ENCODE data around the gene PRF1. TPM values are rescaled to one million over a fixed set of nuclear protein-coding genes. Genes with fewer than 3 reads are reported as not detected.

The PRF1 gene
- total and polyA plus RNA-seq, 2 of the 13 experiments (the other 11 are each of a cell fraction or from before 2014, with no cell fraction given) = 1.00 to 1.4 TPM

DNA sequence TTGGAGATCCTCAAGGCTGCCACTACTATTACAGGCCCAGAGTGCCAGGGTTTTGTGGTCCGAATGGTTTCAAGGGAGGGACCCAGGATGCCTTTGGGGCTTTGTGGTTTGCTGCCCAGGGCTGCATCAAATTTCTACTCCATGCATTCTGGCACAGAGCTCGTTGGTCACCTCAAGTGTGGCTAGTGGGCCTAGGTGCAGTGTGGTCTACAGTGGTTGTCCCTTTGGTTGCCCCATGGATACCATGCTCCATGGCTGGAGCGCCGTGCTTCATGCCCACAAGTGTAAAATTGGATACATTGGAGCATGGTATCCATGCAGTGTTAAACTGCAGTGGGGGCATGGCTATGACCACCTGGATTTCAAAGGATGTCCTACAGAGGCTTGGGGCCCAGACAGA lies 5.4 kb upstream of the PRF1 start (continued):
- TF ChIP-seq, protein P1, sequence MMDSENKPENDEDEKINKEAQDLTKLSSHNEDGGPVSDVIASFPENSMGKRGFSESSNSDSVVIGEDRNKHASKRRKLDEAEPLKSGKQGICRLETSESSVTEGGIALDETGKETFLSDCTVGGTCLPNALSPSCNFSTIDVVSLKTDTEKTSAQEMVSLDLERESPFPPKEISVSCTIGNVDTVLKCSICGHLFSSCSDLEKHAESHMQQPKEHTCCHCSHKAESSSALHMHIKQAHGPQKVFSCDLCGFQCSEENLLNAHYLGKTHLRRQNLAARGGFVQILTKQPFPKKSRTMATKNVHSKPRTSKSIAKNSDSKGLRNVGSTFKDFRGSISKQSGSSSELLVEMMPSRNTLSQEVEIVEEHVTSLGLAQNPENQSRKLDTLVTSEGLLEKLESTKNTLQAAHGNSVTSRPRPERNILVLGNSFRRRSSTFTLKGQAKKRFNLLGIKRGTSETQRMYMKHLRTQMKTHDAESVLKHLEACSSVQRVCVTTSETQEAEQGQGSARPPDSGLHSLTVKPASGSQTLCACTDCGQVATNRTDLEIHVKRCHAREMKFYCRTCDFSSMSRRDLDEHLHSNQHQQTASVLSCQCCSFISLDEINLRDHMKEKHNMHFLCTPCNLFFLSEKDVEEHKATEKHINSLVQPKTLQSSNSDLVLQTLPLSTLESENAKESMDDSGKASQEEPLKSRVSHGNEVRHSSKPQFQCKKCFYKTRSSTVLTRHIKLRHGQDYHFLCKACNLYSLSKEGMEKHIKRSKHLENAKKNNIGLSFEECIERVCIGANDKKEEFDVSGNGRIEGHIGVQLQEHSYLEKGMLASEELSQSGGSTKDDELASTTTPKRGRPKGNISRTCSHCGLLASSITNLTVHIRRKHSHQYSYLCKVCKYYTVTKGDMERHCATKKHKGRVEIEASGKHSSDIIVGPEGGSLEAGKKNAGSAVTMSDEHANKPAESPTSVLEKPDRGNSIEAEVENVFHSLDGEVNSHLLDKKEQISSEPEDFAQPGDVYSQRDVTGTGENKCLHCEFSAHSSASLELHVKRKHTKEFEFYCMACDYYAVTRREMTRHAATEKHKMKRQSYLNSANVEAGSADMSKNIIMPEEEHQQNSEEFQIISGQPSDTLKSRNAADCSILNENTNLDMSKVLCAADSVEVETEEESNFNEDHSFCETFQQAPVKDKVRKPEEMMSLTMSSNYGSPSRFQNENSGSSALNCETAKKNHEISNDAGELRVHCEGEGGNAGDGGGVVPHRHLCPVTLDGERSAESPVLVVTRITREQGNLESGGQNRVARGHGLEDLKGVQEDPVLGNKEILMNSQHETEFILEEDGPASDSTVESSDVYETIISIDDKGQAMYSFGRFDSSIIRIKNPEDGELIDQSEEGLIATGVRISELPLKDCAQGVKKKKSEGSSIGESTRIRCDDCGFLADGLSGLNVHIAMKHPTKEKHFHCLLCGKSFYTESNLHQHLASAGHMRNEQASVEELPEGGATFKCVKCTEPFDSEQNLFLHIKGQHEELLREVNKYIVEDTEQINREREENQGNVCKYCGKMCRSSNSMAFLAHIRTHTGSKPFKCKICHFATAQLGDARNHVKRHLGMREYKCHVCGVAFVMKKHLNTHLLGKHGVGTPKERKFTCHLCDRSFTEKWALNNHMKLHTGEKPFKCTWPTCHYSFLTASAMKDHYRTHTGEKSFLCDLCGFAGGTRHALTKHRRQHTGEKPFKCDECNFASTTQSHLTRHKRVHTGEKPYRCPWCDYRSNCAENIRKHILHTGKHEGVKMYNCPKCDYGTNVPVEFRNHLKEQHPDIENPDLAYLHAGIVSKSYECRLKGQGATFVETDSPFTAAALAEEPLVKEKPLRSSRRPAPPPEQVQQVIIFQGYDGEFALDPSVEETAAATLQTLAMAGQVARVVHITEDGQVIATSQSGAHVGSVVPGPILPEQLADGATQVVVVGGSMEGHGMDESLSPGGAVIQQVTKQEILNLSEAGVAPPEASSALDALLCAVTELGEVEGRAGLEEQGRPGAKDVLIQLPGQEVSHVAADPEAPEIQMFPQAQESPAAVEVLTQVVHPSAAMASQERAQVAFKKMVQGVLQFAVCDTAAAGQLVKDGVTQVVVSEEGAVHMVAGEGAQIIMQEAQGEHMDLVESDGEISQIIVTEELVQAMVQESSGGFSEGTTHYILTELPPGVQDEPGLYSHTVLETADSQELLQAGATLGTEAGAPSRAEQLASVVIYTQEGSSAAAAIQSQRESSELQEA (CRISPR knock-in tag; IDR thresholded peaks at IDR 0.05; ENCODE audit: not compliant biosample characterization) = no peak
- no peak for TF ChIP-seq PRDM10 (CRISPR knock-in tag; IDR thresholded peaks at IDR 0.05; ENCODE audit: low read depth)
- TF ChIP-seq ATM (IDR thresholded peaks at IDR 0.05; ENCODE audit: borderline replicate concordance) = no peak
- TF ChIP-seq ZNF703 (CRISPR knock-in tag; IDR thresholded peaks at IDR 0.05; ENCODE audit: borderline replicate concordance) = no peak
- no peak for TF ChIP-seq GPBP1L1 (CRISPR knock-in tag; IDR thresholded peaks at IDR 0.05)
- TF ChIP-seq, protein P2, sequence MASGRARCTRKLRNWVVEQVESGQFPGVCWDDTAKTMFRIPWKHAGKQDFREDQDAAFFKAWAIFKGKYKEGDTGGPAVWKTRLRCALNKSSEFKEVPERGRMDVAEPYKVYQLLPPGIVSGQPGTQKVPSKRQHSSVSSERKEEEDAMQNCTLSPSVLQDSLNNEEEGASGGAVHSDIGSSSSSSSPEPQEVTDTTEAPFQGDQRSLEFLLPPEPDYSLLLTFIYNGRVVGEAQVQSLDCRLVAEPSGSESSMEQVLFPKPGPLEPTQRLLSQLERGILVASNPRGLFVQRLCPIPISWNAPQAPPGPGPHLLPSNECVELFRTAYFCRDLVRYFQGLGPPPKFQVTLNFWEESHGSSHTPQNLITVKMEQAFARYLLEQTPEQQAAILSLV (CRISPR knock-in tag; IDR thresholded peaks at IDR 0.05; ENCODE audit: borderline replicate concordance) = no peak
- TF ChIP-seq, protein P3, sequence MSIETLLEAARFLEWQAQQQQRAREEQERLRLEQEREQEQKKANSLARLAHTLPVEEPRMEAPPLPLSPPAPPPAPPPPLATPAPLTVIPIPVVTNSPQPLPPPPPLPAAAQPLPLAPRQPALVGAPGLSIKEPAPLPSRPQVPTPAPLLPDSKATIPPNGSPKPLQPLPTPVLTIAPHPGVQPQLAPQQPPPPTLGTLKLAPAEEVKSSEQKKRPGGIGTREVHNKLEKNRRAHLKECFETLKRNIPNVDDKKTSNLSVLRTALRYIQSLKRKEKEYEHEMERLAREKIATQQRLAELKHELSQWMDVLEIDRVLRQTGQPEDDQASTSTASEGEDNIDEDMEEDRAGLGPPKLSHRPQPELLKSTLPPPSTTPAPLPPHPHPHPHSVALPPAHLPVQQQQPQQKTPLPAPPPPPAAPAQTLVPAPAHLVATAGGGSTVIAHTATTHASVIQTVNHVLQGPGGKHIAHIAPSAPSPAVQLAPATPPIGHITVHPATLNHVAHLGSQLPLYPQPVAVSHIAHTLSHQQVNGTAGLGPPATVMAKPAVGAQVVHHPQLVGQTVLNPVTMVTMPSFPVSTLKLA (IDR thresholded peaks at IDR 0.05) = no peak
- no peak for TF ChIP-seq ZBTB39 (CRISPR knock-in tag; IDR thresholded peaks at IDR 0.05)
